Measurements from ENCODE around the gene DOCK1.

Gene DOCK1

DNA sequence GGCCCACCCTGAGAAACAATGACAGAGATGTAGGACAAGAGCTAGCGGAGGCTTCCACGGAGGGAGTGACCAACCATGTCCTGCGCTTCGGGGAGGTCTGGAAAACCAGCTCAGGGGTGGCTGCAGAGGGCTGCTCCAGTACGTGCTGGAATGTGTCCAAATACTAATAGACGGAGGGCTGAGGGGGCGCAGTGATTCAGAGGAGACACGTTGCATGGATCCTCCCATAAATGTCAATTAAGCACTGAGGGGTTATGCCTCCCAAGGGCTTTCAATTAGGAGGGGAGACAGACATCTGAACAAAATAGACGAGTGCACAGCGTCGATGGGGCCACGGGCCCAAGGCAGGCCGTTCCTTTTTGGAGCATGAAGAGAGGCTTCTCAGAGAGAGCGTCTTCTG lies 592.9 kb downstream of the DOCK1 start:
- no peak for DNase-seq (ENCODE audit: low read depth)
- TF ChIP-seq, protein P1, sequence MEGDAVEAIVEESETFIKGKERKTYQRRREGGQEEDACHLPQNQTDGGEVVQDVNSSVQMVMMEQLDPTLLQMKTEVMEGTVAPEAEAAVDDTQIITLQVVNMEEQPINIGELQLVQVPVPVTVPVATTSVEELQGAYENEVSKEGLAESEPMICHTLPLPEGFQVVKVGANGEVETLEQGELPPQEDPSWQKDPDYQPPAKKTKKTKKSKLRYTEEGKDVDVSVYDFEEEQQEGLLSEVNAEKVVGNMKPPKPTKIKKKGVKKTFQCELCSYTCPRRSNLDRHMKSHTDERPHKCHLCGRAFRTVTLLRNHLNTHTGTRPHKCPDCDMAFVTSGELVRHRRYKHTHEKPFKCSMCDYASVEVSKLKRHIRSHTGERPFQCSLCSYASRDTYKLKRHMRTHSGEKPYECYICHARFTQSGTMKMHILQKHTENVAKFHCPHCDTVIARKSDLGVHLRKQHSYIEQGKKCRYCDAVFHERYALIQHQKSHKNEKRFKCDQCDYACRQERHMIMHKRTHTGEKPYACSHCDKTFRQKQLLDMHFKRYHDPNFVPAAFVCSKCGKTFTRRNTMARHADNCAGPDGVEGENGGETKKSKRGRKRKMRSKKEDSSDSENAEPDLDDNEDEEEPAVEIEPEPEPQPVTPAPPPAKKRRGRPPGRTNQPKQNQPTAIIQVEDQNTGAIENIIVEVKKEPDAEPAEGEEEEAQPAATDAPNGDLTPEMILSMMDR (IDR thresholded peaks at IDR 0.05; ENCODE audit: insufficient read depth, low read depth, low read length, missing control alignments), result no peak
- H3K4me3 ChIP-seq (ENCODE audit: low read length), result no peak overlapping the region

DNA sequence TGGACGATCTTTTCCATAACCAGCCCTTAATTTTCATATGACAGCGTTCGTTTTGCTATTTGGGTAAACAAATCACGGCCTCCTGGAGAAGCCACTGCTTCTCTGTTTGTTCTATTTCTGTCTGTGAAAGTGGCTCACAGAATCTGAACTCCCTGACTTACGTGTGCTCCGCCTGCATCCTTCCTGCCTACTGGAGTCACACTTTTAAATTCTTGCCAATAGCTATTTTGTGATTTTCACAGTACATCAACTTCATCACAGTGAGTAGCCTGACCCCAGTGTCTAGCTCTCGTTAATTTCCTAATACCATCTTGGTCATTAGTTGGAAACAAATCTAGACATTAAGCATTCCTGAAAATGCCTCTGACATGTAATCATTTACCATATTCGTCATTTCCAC lies 594.9 kb downstream of the DOCK1 start:
- TF ChIP-seq, protein P1 (IDR thresholded peaks at IDR 0.05; ENCODE audit: insufficient read depth, low read depth, low read length, missing control alignments), result no peak
- no peak overlapping the region for H3K4me3 ChIP-seq (ENCODE audit: low read length)
- DNase-seq (ENCODE audit: low read depth), result no peak

Measured in epithelial cell of esophagus (primary cell).